HEK293 (cell line): Measurements from ENCODE around the gene KRT5.

Source experiments
- BCL6B ChIP-seq: fragments of 450-650 bp; formaldehyde crosslinking; IDR thresholded peaks from 2 replicates; pipeline ENCODE4 v1.5.1; 2017; ENCODE audit warnings: missing biosample characterization, missing genetic modification characterization
- CTCF ChIP-seq: fragments of 450-650 bp; formaldehyde crosslinking; IDR thresholded peaks from 2 replicates; pipeline ENCODE4 v1.5.1; 2016; ENCODE audit warnings: missing biosample characterization, missing genetic modification characterization
- GLIS1 ChIP-seq: fragments of 450-650 bp; formaldehyde crosslinking; IDR thresholded peaks from 2 replicates; pipeline ENCODE4 v1.5.1; 2016; ENCODE audit warnings: missing biosample characterization, missing genetic modification characterization
- PRDM1 ChIP-seq: fragments of 450-650 bp; formaldehyde crosslinking; IDR thresholded peaks from 2 replicates; pipeline ENCODE4; 2016; ENCODE audit warnings: missing biosample characterization, missing genetic modification characterization
- SALL2 ChIP-seq: fragments of 450-650 bp; formaldehyde crosslinking; IDR thresholded peaks from 2 replicates; pipeline ENCODE4 v1.5.0; 2017; ENCODE audit warnings: missing biosample characterization, mild to moderate bottlenecking, missing genetic modification characterization, borderline replicate concordance
- ZFP37 ChIP-seq: fragments of 450-650 bp; formaldehyde crosslinking; IDR thresholded peaks from 2 replicates; pipeline ENCODE4 v1.5.1; 2016; ENCODE audit warnings: missing biosample characterization, missing genetic modification characterization
- ZNF138 ChIP-seq: fragments of 450-650 bp; formaldehyde crosslinking; IDR thresholded peaks from 2 replicates; pipeline ENCODE4 v1.5.1; 2016; ENCODE audit warnings: missing biosample characterization, missing genetic modification characterization, borderline replicate concordance
- ZNF239 ChIP-seq: fragments of 450-650 bp; formaldehyde crosslinking; IDR thresholded peaks from 2 replicates; pipeline ENCODE4 v1.5.1; 2016; ENCODE audit warnings: missing biosample characterization, missing genetic modification characterization
- ZNF354C ChIP-seq: fragments of 450-650 bp; formaldehyde crosslinking; IDR thresholded peaks from 2 replicates; pipeline ENCODE4 v1.5.1; 2016; ENCODE audit warnings: missing biosample characterization, missing genetic modification characterization, low read depth, borderline replicate concordance
- ZNF654 ChIP-seq: fragments of 450-650 bp; formaldehyde crosslinking; IDR thresholded peaks from 2 replicates; pipeline ENCODE4 v1.5.1; 2016; ENCODE audit warnings: low read depth, missing biosample characterization, missing genetic modification characterization
- ZNF747 ChIP-seq: fragments of 450-650 bp; formaldehyde crosslinking; IDR thresholded peaks from 2 replicates; pipeline ENCODE4 v1.5.1; 2016; ENCODE audit warnings: missing biosample characterization, missing genetic modification characterization

- TF ChIP-seq GLIS1 (tag by site-specific recombination) (no peak), PRDM1 (no peak), ZNF354C (no peak), ZNF654 (no peak), ZFP37 (no peak), ZNF747 (tag by site-specific recombination) (no peak), SALL2 (no peak), CTCF (no peak), ZNF138 (no peak), BCL6B (no peak), ZNF239 (tag by site-specific recombination) (no peak)
These were observed 22.7 kb upstream of the KRT5 start for GRCh38 chr12:52542785-52543318.
